ENCODE data around the gene SHC2.
A peak's percentile ranks its signal among the peaks of the same experiment; 100 is the strongest.
"Not testable (repeated sequence)": the region's sequence is repeated elsewhere in the genome, so short reads cannot be mapped to it uniquely, and the experiment has no call there.

The SHC2 gene

DNA sequence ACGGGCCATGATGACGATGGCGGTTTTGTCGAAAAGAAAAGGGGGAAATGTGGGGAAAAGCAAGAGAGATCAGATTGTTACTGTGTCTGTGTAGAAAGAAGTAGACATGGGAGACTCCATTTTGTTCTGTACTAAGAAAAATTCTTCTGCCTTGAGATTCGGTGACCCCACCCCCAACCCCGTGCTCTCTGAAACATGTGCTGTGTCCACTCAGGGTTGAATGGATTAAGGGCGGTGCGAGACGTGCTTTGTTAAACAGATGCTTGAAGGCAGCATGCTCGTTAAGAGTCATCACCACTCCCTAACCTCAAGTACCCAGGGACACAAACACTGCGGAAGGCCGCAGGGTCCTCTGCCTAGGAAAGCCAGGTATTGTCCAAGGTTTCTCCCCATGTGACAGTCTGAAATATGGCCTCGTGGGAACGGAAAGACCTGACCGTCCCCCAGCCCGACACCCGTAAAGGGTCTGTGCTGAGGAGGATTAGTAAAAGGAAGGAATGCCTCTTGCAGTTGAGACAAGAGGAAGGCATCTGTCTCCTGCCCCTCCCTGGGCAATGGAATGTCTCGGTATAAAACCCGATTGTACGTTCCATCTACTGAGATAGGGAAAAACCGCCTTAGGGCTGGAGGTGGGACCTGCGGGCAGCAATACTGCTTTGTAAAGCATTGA is 74.1 kb downstream of the SHC2 start:
- not testable (repeated sequence) for DNase-seq

DNA sequence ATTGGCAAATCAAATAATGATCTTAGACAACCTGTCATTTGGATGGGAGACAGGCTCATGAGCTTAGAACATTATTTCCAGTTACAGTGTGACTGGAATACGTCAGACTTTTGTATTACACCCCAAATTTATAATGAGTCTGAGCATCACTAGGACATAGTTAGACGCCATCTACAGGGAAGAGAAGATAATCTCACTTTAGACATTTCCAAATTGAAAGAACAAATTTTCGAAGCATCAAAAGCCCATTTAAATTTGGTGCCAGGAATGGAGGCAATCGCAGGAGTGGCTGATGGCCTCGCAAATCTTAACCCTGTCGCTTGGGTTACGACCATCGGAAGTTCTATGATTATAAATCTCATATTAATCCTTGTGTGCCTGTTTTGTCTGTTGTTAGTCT is 74.6 kb downstream of the SHC2 start:
- not testable (repeated sequence) for DNase-seq

DNA sequence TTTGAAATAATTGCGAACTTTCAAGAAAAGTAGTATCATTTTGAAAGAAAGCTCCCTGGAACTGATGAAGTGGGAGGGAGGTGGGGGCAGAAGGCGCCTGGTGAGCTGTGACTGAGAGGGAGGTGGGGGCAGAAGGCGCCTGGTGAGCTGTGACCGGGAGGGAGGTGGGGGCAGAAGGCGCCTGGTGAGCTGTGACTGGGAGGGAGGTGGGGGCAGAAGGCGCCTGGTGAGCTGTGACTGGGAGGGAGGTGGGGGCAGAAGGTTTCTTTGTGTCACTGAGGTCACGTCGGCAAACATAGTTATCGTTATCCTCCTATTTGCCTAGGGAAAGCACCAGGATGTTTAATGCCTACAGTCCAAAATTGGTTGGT is 76.0 kb downstream of the SHC2 start:
- no peak for DNase-seq

DNA sequence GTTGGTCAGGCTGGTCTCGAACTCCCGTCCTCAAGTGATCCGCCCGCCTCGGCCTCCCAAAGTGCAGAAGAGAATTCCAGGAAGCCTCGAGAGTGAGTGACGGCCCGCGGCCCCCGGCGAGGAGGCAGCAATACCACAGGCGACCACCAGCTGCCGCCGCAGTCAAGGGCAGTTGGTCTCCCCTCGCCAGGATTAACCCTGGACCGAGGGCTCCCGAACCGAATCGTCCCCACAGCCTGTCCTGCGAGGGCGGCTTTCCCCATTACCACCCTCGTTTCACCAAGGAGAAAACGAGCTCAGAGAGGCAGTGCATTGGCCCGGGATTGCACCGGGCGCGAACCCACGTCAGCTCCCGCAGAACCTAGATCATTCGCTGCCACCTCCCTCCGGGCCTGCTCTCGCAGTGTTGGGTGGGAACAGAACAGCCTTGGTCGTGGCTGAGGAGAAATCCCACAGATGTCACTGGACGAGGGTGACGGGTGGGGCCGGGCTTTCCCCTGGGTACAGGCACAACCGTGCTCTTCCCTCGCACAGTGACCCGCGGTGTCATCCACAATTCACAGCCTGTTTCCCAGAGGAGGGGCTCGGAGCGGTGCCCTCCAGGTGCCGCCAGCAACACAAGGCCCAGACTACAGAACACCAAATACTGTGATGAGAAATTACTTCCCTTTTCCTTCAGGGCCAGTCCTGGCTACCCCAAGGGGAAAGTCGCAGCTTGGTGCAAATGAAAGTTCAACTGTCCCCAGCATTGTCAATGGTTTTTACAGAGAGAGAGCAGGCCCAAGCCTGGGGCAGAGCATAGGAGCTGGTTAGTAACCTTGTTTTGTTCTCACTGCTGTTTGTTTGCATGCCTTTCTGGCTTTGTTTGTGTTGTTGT is 76.7 kb downstream of the SHC2 start:
- DNase-seq = no peak

DNA sequence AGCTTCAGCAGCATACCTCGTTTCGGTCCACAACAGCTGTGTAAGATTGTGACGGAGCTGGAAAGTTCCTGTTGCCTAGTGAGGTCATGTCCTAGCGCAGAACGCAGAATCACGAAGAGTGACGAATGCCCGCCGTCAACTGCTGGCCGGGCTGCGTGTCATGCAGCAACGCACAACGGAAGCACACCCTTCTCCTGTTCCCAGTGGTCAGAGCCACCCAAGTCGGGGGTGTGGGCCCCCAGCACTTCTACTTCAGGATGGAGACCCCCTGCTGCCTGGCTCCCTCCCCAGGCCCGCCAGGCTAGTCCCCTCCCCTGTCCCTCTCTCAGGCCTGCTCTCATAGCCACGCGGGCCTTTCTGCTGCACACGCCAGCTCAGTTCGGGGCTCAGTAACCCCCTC is 77.8 kb downstream of the SHC2 start:
- DNase-seq = no peak

DNA sequence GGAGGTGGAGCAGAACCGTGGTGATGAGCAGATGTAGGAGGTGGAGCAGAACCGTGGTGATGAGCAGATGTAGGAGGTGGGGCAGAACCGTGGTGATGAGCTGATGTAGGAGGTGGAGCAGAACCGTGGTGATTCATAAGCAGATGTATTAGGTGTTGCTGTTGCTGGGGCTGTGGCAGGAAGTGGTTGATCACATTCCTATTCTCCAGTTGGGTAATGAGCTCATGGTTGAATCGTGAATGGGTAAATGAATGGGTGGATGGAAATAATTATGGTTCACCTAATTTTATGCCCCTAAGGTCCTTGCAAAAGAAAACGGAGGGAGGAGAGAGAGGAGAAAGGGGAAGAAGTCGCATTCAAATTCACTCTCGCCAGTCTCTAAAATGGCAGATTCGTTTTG is 78.3 kb downstream of the SHC2 start:
- DNase-seq = peak; percentile 47

DNA sequence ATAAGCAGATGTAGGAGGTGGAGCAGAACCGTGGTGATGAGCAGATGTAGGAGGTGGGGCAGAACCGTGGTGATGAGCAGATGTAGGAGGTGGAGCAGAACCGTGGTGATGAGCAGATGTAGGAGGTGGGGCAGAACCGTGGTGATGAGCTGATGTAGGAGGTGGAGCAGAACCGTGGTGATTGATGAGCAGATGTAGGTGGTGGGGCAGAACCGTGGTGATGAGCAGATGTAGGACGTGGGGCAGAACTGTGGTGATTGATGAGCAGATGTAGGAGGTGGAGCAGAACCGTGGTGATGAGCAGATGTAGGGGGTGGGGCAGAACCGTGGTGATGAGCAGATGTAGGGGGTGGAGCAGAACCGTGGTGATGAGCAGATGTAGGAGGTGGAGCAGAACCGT is 78.9 kb downstream of the SHC2 start:
- peak; percentile 42 for DNase-seq

DNA sequence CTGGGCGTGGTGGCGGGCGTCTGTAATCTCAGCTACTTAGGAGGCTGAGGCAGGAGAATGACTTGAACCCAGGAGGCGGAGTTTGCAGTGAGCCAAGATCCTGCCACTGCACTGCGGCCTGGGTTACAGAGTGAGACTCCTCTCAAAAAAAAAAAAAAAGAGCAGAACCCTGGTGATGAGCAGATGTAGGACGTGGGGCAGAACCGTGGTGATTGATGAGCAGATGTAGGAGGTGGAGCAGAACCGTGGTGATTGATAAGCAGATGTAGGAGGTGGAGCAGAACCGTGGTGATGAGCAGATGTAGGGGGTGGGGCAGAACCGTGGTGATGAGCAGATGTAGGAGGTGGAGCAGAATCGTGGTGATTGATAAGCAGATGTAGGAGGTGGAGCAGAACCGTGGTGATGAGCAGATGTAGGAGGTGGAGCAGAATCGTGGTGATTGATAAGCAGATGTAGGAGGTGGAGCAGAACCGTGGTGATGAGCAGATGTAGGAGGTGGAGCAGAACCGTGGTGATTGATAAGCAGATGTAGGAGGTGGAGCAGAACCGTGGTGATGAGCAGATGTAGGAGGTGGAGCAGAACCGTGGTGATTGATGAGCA is 80.1 kb downstream of the SHC2 start:
- DNase-seq = not testable (repeated sequence)

DNA sequence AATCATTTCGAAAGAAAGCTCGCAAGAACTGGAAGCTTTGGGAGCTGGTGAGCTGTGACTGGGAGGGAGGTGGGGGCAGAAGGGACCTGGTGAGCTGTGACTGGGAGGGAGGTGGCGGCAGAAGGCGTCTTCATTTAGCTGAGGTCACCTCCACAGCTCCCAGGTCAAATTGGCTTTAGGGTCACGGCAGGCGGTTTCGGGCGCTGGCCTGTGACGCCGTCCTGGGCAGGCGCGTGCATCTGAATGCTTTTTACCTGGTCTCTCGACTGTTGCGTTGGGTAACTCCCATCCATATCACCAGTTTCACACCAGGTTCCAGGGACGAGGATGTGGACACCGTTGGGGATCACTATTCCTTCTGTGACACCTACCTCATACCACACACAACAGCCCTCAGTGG is 81.0 kb downstream of the SHC2 start:
- DNase-seq = no peak

DNA sequence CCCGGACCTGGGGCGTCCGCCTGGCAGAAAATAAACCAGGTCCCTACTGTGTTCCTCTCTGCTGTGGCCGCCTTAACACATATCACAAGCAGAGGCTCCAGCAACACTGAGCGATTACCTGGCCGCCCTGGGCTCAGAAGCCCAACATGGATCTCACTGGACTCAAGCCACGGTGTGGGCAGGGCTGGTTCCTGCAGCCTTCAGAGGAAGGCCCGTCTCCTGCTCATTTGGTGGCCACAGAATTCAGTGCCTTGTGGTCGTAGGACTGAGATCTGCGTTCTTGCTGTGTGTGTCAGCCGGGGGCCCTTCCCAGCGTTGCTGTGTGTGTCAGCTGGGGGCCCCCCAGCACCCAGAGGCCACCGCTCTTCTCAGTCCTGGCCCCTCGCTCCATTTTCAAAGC is 82.1 kb downstream of the SHC2 start:
- DNase-seq = no peak

DNA sequence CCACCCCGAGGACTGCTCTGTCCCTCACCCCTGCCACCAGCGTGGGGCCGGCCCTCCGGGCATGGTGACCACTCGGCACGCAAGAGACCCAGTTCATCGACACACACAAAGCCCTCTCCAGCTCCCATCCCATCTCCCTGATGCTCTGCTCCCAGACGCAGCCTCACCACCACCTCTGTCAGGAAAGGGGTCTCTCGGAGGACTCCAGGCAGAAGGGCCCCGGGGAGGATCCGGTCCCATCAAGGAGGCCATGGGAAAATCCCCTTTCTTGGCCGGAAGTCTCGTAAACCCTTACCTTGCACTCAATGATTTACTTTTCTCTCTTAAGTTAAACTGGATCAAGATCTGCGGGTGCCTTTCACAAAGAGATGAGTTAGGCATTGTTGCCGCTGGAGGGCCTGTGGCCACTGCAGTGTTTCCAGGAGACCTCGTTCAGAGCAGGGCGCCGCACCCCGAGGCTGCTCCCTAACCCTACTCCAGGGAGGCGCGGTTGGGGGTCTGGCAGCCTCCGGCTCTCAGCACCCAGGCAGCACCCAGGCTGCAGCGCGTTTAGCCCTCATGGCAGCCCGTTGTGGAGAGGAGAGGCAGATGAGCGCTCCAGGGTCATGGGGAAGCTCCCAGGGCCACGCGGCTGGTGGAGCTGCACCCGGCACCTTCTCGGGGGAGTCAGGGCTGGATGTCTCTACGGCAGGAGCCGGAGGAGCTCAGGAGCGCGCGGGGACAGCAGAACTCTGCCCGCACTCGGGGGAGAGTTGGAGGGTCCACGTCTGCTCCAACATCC is 82.8 kb downstream of the SHC2 start:
- DNase-seq = no peak

DNA sequence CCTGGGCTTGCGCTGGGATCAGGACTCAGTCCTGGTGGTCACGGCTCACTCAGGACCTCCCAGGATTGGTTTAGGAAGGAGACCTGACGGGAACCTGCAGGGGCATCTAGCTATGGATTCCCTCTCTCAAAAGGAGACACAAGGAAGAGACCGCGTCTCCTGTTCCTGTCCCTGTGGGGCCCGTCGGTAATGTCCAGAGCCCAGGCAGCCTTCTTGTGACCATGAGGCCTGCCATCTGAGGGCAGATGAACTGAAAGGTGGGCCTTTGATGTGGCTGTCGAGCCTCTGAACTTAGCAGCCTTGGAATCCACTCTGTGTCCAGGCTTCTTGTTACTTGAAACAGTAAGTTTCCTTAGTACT is 84.7 kb downstream of the SHC2 start:
- no peak for DNase-seq

DNA sequence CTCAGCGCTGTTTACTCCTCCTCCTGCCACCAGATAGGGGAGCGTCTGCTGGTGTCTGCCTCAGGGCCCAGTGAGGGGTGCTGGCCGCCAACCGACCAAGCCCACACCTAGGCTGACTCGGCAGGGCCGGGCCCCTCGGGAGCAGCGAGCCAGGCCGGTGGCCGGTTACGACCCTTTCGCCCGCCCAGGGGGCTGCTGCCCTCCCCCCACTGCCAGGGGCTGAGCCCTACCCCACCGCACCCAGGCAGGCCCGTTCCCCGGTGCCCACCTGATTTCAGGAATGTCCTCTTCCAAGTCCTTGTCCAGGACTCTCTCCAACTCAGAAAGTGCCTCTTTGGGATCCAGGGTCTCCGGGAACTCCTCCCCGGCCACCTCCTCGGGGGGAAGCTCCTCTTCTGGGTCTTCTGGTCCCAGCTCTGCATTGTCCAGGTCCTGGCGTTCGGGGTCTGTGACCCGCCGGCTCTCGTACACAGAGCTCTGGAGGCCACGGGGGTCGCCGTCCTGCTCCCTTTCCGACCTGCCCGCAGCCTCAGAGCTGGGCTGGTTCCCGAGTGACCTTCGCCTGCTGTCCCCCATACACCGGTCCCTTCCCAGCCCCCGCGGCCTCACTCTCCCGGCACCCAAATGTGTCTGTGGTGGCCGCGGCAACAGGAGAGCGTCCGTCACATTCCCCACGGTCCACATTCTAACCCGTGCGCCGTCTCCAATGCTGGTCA is 85.3 kb downstream of the SHC2 start:
- DNase-seq = no peak

DNA sequence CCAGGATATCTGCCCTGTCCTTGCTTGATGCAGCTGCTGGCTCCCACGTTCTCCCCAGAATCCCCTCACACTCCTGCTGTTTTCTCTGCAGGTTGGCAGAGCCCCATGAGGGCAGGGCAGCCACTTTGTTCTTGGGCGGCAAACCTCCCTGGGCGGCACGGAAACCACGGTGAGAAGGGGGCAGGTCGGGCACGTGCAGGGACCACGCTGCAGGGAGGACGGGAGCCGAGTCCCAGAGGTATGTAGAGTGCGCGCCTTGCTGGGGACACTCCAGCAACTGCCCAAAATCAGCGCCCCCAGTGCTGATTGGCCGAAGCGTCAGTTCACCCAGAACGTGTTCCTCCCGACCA is 86.0 kb downstream of the SHC2 start:
- DNase-seq = no peak

DNA sequence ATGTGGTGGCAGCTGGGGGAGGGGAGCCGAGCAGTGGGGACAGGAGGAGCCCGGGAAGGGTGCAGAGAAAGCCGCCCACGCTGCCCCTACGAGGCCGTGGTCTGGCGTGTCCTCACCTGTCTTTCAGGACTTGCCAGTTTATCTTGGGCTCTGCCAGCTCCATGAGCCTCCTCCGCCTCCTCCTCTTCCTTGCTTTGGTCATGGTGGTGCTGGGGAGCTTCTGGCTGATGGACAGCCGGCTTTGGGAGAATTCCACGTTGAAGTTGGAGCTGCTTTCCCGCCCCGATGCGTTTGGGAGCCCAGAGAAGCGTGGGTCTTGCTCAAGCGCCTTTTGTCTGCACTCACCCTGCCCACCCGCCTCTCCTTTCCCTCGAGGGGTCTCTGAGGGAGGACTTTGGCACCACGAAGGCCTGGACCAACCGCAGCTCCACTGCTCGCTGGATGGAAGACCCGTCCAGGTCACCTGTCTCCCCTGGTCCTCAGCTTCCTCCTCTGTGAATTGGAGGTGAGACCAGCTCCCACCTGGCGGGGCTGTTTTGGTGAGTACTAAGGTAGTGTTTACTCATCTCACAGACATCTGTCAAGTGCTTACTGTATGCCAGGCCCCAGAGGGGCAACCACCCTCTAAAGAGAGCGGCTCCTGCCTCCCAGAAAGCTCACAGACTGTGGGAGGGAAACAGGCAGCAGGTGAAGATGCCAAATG is 86.5 kb downstream of the SHC2 start:
- DNase-seq = no peak

DNA sequence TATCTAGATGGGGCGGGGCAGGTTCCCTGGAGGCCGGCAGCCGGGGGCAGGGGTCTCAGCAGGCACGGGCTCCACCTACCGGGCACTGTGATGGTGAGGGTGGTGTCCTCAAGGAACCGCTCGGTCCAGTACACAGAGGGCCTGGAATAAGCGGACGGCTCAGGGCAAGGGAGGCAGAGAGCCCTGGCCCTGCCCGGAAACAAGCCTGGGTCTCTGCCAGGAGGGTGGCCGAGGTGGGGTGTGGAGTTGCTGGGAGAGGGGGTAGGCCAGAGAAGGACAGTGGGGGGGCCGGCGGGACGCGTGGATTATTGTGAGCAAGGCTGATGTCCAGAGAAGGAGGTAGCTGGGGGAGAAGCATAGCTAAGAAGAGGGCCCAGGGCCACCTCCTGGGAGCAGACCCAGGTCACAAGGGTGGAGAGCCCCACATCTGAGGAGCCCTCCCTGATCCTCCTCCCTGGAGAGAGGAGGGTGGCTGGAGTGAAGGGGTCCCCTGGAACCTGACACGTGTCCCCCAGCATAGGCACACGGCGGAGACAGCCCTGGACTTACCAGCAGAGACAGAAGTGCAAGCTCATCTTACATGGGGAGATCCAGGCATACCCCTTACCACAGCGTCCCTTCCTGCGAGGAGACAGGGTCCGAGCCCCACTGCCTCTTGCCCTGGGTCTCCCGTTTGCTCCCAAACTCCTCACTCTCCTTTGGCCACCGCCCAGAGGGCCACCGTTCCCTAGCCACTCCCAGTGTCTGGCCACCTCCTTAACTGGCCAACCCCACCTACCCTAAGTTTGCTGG is 87.2 kb downstream of the SHC2 start:
- DNase-seq = no peak

DNA sequence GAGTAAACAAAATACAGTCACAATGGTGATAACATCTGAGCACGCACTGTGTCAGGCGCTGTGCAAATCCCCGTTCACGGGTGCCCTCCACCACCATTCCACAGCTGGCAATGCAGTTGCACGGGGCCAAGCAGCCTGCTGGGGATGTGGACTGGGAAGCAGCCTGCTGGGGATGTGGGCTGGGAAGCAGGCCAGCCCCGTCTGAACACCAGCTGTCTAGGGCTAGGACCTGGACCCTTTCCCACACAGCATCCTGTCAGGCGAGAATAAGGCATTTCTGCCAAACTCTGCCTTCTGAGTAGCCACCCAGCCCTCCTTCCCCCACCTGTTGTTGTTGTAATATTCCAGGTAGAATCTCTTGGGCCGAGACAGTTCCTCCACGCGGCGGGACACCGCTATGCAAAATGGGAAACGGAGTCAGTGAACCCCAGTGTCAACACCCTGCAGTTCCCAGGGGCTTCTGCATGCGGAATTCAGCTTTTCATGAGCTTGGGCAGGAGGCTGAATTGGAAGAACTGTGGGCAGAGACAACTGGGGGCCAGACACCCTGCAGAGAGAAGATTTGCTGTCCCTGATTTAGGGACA is 88.4 kb downstream of the SHC2 start:
- no peak for DNase-seq

DNA sequence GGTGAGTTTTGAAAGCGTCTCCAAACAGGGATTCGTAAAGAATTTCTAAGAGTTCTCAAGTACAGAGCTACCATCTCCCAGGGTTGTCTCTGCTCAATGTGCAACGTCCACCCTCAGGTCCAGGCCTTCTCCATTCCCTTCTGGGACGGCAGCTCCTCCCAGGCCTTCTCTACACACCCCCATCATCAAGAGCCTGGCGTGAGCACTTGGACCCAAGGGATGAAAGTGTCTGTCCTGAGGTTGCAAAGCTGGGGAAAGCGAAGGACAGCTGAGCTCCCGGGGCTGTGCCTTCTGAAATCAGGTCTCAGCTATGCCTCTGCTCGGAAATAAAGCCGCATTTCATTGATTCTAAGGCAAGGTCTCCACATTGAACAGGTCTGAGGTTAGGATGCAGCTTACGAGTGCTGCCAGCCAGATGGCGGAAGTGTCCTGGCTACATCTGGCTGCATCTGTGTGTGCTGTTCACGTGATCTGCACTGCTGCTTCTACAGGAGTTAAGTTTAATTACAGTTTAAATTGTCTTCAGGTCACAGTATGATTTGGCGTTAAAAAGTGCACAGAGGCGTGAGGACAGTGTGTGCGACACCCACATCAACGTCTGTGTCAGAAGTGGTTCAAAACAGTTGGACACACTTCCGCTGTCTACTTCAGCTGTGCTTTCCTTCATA is 89.2 kb downstream of the SHC2 start:
- no peak for DNase-seq

DNA sequence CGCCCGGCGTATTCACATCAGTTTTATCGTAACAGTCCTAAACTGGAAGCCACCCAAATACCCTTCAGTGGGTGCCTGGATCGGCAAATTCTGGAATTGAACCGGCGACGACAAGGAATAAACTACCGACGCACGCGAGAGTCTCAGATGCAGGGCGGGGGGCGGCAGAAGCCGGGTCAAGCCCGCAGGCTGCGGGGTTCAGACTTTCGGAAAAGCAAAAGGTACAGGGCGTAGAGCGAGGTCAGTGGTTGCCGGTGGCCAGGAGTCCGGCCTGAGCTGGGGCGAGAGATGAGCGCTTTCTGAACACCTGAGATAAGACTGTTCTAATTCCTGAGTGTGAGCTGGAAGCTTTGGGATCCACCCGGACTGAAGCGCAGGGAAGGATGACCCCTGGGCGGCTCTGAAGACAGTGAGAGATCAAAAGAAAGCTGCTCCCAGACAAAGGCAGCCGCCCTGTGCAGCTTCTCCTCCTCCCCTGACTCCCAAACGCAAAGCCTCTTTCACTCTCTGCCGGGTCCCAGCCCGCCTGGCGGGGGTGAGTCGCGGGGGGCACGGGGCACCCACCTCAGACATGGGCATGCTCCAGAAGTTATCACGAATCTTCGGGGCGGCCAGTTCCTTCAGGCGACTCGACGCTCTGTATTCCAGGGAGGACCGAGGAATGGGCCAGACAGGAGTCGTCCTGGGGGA is 90.0 kb downstream of the SHC2 start:
- DNase-seq = no peak

DNA sequence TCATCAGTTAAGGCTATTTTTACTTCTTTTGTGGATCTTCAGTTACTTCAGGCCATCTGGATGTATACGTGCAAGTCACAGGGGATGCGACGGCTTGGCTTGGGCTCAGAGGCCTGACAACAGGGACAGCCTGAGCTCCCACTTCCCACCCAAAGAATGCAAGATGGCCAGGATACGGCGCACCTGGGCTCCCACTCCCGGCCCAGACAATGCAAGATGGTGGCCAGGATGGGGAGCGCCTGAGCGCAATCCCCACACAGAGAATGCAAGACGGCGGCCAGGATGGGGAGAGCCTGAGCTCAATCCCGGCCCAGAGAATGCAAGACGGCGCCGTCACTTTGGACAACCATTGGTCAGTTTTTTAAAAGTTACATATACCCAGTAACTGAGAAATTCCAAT is 91.0 kb downstream of the SHC2 start:
- DNase-seq = no peak
